Hematopoietic multipotent progenitor cell treated with erythropoietin and hydrocortisone succinate and interleukin-3 and kit ligand, for 6 days (in vitro differentiated cells): ENCODE results near the gene THOC7.

Experiments
- DNase-seq: peaks from one replicate; pipeline ENCODE4 v3.0.0-alpha.2; 2015

The THOC7 gene

GRCh38 chr3:63832395-63832794, 31.2 kb downstream of the THOC7 start:
- no peak for DNase-seq

- DNase-seq, result no peak
These were observed 33.1 kb downstream of the THOC7 start for GRCh38 chr3:63830526-63830925.

- no peak for DNase-seq
These were observed 39.3 kb downstream of the THOC7 start for GRCh38 chr3:63824309-63824708.

GRCh38 chr3:63819151-63819398, 44.5 kb downstream of the THOC7 start, which contains the start of gene C3orf49:
C3orf49 (plus strand) TSS chr3:63819299; CDS start chr3:63819472, 173 bp downstream.
- DNase-seq, result no peak

DNA sequence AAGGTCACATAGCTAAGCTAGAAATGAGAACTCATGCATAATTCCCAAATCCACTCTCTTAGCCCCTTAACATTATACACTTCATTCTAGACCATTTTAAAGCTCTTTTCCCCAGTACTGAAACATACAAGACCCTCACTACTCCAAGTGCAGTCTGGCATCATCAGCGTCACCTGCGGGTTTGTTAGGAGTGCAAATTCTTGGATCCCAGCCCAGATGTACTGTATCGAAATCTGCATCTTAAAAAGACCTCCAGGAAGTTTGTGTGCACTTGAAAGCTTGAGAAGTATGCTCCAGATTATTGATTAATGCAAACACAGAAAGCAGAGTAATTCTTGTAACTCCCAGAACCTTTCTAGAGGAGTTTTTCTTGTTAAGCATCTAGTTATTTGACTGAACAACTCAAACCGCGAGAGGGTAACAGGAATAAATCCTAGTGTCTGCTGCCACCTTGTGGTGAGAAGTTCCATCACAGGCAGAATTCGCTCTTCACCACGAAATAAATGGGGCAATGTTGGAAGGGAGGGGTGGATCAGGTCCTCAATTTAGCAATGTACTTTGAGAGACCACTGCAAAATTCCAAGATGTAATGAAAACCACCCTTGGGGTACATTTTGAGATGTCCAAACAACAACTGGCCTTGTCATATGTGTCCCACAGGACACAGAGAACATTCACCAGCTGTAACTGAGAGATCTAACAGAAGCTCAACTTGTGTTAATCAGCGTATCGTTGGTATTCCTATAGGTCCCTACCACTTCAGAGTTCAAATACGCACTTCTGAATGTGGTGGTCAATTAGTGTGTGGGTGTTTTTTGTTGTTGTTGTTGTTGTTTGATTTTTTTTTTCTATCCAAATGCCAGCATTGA, 45.1 kb downstream of the THOC7 start:
- peak; percentile 86 for DNase-seq

DNA sequence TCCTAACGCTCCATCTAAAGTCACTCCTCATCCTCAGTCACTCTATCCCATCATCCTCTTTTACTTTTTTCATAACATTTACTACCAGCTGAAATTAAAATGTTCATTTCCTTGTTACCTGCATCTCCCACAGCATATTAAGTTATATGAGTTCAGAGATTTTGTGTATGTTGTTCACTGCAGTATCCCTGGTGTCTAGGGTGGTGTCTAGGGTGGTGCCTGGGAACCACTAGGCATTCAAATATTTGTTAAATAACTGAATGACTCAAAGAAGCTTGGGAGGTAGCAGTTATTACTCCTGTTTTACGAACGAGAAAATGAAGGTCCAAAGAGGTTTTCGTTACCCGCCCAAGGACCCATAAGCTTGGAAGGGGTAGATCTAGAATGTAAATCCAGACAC, 46.4 kb downstream of the THOC7 start:
- DNase-seq, result no peak

DNA sequence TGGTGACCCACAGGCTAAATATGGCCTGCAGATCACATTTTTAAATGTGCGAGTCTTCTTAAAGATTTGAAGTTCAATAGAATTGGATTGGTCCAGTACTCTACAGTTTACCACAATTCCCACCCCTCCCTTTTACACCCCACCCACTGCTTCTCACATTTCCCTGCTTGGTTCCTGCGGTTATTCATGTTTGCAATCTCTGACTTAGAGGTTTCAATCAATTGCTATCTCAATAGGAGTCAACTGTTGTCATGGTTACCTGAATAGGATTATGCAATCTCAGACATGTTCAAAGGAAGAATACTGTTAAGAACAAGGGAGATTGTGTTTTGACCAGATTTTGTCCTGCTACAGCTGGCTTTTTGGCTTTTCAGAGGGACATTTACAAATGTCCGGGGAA, 49.4 kb downstream of the THOC7 start:
- DNase-seq, result peak; percentile 16

GRCh38 chr3:63809607-63810006, 54.0 kb downstream of the THOC7 start:
- DNase-seq, result no peak

DNA sequence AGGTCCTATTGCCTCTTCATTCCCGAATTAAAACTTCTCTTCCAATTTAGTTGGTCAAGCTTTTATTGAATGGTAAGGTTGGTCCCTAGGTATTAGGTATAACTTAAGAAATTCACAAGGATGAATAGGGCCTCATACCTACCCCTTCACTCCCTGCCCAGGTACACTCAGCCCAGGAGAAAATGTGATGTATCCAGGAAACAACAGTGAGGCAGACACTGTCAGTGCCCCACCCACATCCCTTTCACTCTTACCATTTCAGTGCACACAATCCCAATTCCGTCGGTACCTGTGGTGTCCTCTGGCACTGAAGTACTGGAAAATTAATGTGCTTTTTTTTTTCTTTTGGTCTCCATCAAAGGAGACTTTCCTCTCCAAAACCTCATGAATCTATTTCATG, 55.0 kb downstream of the THOC7 start:
- no peak for DNase-seq

- peak; percentile 30 for DNase-seq
These were observed 55.5 kb downstream of the THOC7 start for GRCh38 chr3:63807961-63808565.

DNA sequence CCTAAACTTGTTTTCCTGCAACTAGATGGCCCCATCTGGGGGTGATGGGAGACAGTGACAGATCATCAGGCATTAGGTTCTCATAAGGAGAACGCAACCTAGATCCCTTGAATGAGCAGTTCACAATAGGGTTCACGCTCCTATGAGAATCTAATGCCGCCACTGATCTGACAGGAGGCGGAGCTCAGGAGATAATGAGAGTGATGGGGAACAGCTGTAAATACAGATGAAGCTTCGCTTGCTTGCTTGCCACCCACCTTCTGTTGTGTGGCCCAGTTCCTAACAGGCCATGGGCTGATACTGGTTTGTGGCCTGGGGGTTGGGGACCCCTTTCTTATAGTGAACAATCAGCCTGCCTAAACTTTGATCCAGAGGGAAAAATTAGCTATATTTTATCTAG, 59.7 kb downstream of the THOC7 start:
- no peak for DNase-seq

DNA sequence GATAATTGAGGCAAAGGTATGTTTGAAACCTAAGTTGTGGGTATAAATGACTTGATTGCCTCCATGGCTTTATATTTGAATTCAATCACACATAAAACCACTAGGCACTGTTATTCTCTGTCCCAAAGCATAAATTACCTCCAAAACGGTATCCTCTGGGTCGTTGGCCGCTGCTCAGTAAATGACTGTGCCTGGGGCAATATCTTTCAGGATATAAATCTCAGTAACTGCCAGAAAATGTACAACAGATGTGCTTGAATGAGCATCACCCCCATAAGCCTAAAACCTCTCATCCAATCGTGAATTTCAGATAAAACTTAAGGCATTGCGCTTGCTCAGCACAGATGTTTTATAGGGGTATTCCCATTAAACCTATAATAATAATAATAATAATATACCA, 63.5 kb downstream of the THOC7 start:
- no peak for DNase-seq

DNA sequence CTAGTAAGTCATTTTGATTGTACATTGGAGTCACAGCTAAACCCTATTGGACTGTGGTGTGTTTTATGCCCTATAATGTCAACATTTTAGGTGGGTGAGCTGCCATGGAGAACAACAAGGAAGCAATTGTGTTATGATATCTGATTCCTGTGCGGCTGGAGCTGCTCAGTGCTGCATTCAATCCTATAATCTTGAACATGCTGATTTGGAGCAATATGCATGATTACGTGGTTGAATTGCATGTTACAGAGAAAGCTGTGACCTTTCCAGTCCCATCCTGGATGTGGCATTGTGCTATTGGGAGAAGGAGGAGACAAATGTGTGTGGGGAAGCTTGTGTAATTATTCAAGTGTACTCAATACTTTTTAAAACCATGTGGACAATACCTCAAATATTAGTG, 64.7 kb downstream of the THOC7 start:
- DNase-seq, result no peak

- DNase-seq, result no peak
These were observed 65.1 kb downstream of the THOC7 start for GRCh38 chr3:63798544-63798943.

- DNase-seq, result no peak
These were observed 68.2 kb downstream of the THOC7 start for GRCh38 chr3:63795438-63795837.

GRCh38 chr3:63791974-63792373, 71.6 kb downstream of the THOC7 start:
- DNase-seq, result peak; percentile 5
